PC-9 (cell line): ENCODE results near the gene RNF182.

ENCODE experiments used
- CTCF ChIP-seq: fragments of 200-600 bp; sonication (generic); conservative IDR thresholded peaks from 2 replicates; pipeline ENCODE4 v1.6.1; 2017; ENCODE audit warnings: mixed run types, antibody characterized with exemption, mild to moderate bottlenecking, moderate library complexity
- EZH2 ChIP-seq: fragments of 200-600 bp; sonication (generic); IDR thresholded peaks from 2 replicates; pipeline ENCODE4 v1.8.0; 2017; ENCODE audit warnings: antibody characterized with exemption, low read depth

- TF ChIP-seq EZH2 (no peak), CTCF (no peak)
These were observed 91.2 kb downstream of the RNF182 start for GRCh38 chr6:14015964-14016363.
